Hepatocyte (in vitro differentiated cells): ENCODE data around the gene UBA5. TPM values are rescaled to one million over a fixed set of nuclear protein-coding genes. Genes with fewer than 3 reads are reported as not detected.

Source experiments
- DNase-seq: peaks from one replicate; pipeline ENCODE4 v3.0.0-alpha.2; 2016; ENCODE audit warnings: low spot score
- H2AFZ ChIP-seq: fragments of 200-600 bp; sonication (generic); 2 replicates; pipeline ENCODE4 v1.6.0; 2016; ENCODE audit warnings: antibody characterized with exemption, mild to moderate bottlenecking
- H3K27ac ChIP-seq: fragments of 200-600 bp; sonication (generic); 2 replicates; pipeline ENCODE4 v1.5.1; 2016; ENCODE audit warnings: mild to moderate bottlenecking
- H3K27me3 ChIP-seq: fragments of 200-600 bp; sonication (generic); 2 replicates; pipeline ENCODE4 v1.6.1; 2016
- H3K36me3 ChIP-seq: fragments of 200-600 bp; sonication (generic); replicated peaks from 2 replicates; pipeline ENCODE4 v1.5.1; 2016; ENCODE audit warnings: low read depth; ENCODE audit not compliant: insufficient read depth
- H3K4me1 ChIP-seq: fragments of 200-600 bp; sonication (generic); 2 replicates; pipeline ENCODE4 v1.5.1; 2016; ENCODE audit warnings: mild to moderate bottlenecking, moderate library complexity; ENCODE audit not compliant: insufficient read depth
- H3K4me2 ChIP-seq: fragments of 200-600 bp; sonication (generic); 2 replicates; pipeline ENCODE4 v1.6.0; 2016
- H3K4me3 ChIP-seq: fragments of 200-600 bp; sonication (generic); 2 replicates; pipeline ENCODE4 v1.5.1; 2016; ENCODE audit warnings: mild to moderate bottlenecking
- H3K79me2 ChIP-seq: fragments of 200-600 bp; sonication (generic); 2 replicates; pipeline ENCODE4 v1.6.0; 2017; ENCODE audit warnings: mild to moderate bottlenecking
- H3K9me2 ChIP-seq: fragments of 200-600 bp; sonication (generic); replicated peaks from 2 replicates; pipeline ENCODE4 v1.6.0; 2017; ENCODE audit warnings: mild to moderate bottlenecking; ENCODE audit not compliant: insufficient read depth
- H3K9me3 ChIP-seq: fragments of 200-600 bp; sonication (generic); 2 replicates; pipeline ENCODE4 v1.5.1; 2016; ENCODE audit warnings: low read depth, mild to moderate bottlenecking
- H4K20me1 ChIP-seq: fragments of 200-600 bp; sonication (generic); 2 replicates; pipeline ENCODE4 v1.6.0; 2016; ENCODE audit warnings: mild to moderate bottlenecking; ENCODE audit not compliant: insufficient read depth, poor library complexity, severe bottlenecking
- EZH2 ChIP-seq: fragments of 200-600 bp; sonication (generic); IDR thresholded peaks from 2 replicates; pipeline ENCODE4 v1.6.1; 2016; ENCODE audit warnings: antibody characterized with exemption, mild to moderate bottlenecking, borderline replicate concordance
- EZH2phosphoT487 ChIP-seq: fragments of 200-600 bp; sonication (generic); IDR thresholded peaks from one replicate; pipeline ENCODE4 v1.6.1; 2018; ENCODE audit warnings: antibody characterized with exemption, mild to moderate bottlenecking, low read depth, moderate library complexity; ENCODE audit not compliant: unreplicated experiment, severe bottlenecking
- WGBS: methylation state at CpG from one replicate; pipeline ENCODE4 v1.1.6; 2016; ENCODE audit warnings: low lambda C conversion rate; ENCODE audit errors: missing lambda C conversion rate; 5-methylcytosine and 5-hydroxymethylcytosine counted together
- polyA plus RNA-seq: library from polyadenylated mRNA; unstranded; fragments of >200 nt; fragmentation: Nextera tagmentation; extraction: Ambion mirVana; gene quantifications from 2 replicates; pipeline ENCODE4 v1.2.1, GENCODE V29; 2016
- total RNA-seq: library from RNA; depleted of rRNA; stranded (reverse); fragments of >200 nt; gene quantifications from 2 replicates; pipeline ENCODE4 v1.2.3, GENCODE V29; 2014
- TF ChIP-seq, protein P1 (sequence below): fragments of 200-600 bp; sonication (generic); IDR thresholded peaks from 2 replicates; pipeline ENCODE4 v1.5.1; 2016; ENCODE audit warnings: antibody characterized with exemption, mild to moderate bottlenecking; ENCODE audit not compliant: poor library complexity

UBA5 gene
- total and polyA plus RNA-seq, 2 experiments from 2014 or later, result 26.9 to 42.4 TPM

DNA sequence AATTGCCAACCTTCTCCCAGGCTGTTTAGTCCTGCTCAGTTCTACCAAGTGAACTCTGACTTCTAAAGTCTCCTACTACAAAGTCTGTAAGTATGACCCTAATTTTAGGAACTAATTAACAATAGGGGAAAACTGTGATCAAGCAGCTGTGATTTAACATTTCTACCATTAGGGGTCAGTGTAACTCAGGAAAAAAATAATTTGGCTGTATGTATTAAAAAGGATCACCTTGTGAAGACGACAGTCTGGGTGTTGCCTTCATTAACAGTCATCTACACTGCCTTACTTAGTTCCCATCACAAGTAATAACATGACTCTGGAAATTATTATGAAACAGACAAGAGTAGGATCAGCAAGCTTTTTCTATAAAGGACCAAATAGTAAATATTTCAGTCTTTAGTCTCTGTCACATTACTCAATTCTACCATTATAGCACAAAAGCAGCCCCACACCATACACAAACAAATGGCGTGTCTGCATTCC, 66.3 kb downstream of the UBA5 start:
- WGBS, result 25% methylated on average over 2 of the region's 2 CpGs
- Histone ChIP-seq H3K79me2 (peaks cover 2% of the 10 kb centered on the region), H3K4me2 (no peak overlapping the region), H2AFZ (no peak overlapping the region), H3K9me2 (no peaks in the 10 kb centered on the region), H3K4me1 (peaks cover 7% of the 10 kb centered on the region), H3K9me3 (no peaks in the 10 kb centered on the region), H4K20me1 (peaks cover 1% of the 10 kb centered on the region), H3K27me3 (no peaks in the 10 kb centered on the region), H3K36me3 (no peaks in the 10 kb centered on the region), H3K27ac (no peak overlapping the region), H3K4me3 (no peak overlapping the region)
- DNase-seq, result peak; percentile 14
- no peak for TF ChIP-seq EZH2
- no peak for TF ChIP-seq EZH2phosphoT487
- TF ChIP-seq, protein P1, sequence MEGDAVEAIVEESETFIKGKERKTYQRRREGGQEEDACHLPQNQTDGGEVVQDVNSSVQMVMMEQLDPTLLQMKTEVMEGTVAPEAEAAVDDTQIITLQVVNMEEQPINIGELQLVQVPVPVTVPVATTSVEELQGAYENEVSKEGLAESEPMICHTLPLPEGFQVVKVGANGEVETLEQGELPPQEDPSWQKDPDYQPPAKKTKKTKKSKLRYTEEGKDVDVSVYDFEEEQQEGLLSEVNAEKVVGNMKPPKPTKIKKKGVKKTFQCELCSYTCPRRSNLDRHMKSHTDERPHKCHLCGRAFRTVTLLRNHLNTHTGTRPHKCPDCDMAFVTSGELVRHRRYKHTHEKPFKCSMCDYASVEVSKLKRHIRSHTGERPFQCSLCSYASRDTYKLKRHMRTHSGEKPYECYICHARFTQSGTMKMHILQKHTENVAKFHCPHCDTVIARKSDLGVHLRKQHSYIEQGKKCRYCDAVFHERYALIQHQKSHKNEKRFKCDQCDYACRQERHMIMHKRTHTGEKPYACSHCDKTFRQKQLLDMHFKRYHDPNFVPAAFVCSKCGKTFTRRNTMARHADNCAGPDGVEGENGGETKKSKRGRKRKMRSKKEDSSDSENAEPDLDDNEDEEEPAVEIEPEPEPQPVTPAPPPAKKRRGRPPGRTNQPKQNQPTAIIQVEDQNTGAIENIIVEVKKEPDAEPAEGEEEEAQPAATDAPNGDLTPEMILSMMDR, result peak; percentile 86

Other genes with a start within 250 kb of the UBA5 start
- gene DNAJC13, start 242.8 kb upstream of the UBA5 start, total RNA-seq, result 52.3 and 55.4 TPM in 2 replicates
- 13.1 and 15.1 TPM in 2 replicates for gene DNAJC13, start 242.8 kb upstream of the UBA5 start, polyA plus RNA-seq
- 1.8 and 2.0 TPM in 2 replicates for gene ACKR4, start 63.1 kb upstream of the UBA5 start, total RNA-seq
- 0.15 and 1.2 TPM in 2 replicates for gene ACKR4, start 63.1 kb upstream of the UBA5 start, polyA plus RNA-seq
- gene ACAD11, start 520 bp upstream of the UBA5 start, total RNA-seq, result 48.6 and 50.6 TPM in 2 replicates
- 20.3 and 24.9 TPM in 2 replicates for gene ACAD11, start 520 bp upstream of the UBA5 start, polyA plus RNA-seq
- gene NPHP3, start 62.1 kb downstream of the UBA5 start, total RNA-seq, result 22.5 and 25.6 TPM in 2 replicates
- gene NPHP3, start 62.1 kb downstream of the UBA5 start, polyA plus RNA-seq, result 12.0 and 13.1 TPM in 2 replicates